Upper lobe of left lung (tissue), 6 donors: ENCODE results near the gene TMX2. TPM values are rescaled to one million over a fixed set of nuclear protein-coding genes. Genes with fewer than 3 reads are reported as not detected.
A peak's percentile ranks its signal among the peaks of the same experiment; 100 is the strongest.

ENCODE experiments used
- ATAC-seq, 2 donors: fragments of 200-7000 bp; cut with Tn5 transposase; one replicate each; pipeline ENCODE4 v1.9.1; 2022; ENCODE audit warnings: mild to moderate bottlenecking in 2 of 2, moderate library complexity in 2 of 2; ENCODE audit not compliant: low FRiP score in 2 of 2
- DNase-seq, 2 donors: peaks; one replicate each; pipeline ENCODE4 v3.0.0-alpha.2; 2019 to 2020
- H3K27ac ChIP-seq, 4 donors: fragments of 200-600 bp; sonication (generic); one replicate each; pipeline ENCODE4 v1.5.1; 2016 to 2019
- H3K27me3 ChIP-seq, 4 donors: fragments of 200-600 bp; sonication (generic); one replicate each; pipeline ENCODE4 v1.5.1; 2017 to 2019
- H3K36me3 ChIP-seq, 4 donors: fragments of 200-600 bp; sonication (generic); one replicate each; pipeline ENCODE4 v1.5.1; 2016 to 2019
- H3K4me1 ChIP-seq, 4 donors: fragments of 200-600 bp; sonication (generic); one replicate each; pipeline ENCODE4 v1.5.1; 2018 to 2019
- H3K4me3 ChIP-seq, 4 donors: fragments of 200-600 bp; sonication (generic); one replicate each; pipeline ENCODE4 v1.5.1; 2017 to 2019; ENCODE audit warnings: mild to moderate bottlenecking in 2 of 4, moderate library complexity in 1 of 4
- H3K9me3 ChIP-seq, 4 donors: fragments of 200-600 bp; sonication (generic); one replicate each; pipeline ENCODE4 v1.5.1; 2018 to 2019
- CTCF ChIP-seq, 6 experiments: fragments of 450-650 bp in 4 of 6; fragments of 200-600 bp in 2 of 6; sonication (generic) in 2 of 6; IDR thresholded peaks; one replicate each; pipeline ENCODE4 v1.5.1; 2016 to 2019; ENCODE audit warnings: antibody characterized with exemption in 6 of 6
- EP300 ChIP-seq, 4 donors: sonication (generic); formaldehyde crosslinking; IDR thresholded peaks; one replicate each; pipeline ENCODE4 v1.5.1; 2017; ENCODE audit warnings: antibody characterized with exemption in 4 of 4, control low read depth in 2 of 4
- POLR2A ChIP-seq, 4 donors: fragments of 450-650 bp; IDR thresholded peaks; one replicate each; pipeline ENCODE4 v1.5.1; 2016 to 2017; ENCODE audit warnings: antibody characterized with exemption in 4 of 4, mild to moderate bottlenecking in 2 of 4
- POLR2AphosphoS5 ChIP-seq, 2 donors: sonication (generic); formaldehyde crosslinking; IDR thresholded peaks; one replicate each; pipeline ENCODE4 v1.5.1; 2017; ENCODE audit warnings: antibody characterized with exemption in 2 of 2
- WGBS, 2 donors: methylation state at CpG; one replicate each; pipeline ENCODE4 v1.1.5; 2017 to 2018; 5-methylcytosine and 5-hydroxymethylcytosine counted together
- total RNA-seq, 6 donors: library from RNA; depleted of rRNA in 4 of 6; stranded (reverse); fragments of >200 nt in 4 of 6; gene quantifications; one replicate each; pipeline versions ENCODE4 v1.1.0 to v1.2.1, GENCODE V29; 2016 to 2021
- donor health status: DM: no; HTN: no; CAD: no; lungs with moderate emphysema.
- donor health status: DM: no; HTN: yes; CAD: no; lungs with severe emphysema.

TMX2 gene
- total RNA-seq, 6 donors from 2014 or later, result 16.2 to 67.3 (median 53.1) TPM

- ATAC-seq (peak; percentile 17 to 45), DNase-seq (peak in 1 of 2 donors; percentile 77)
- peaks cover 0 to 11% (median 5%) of the 10 kb centered on the region in 4 donors for H3K4me1 ChIP-seq
- no peak overlapping the region for H3K27ac ChIP-seq
- H3K9me3 ChIP-seq, result no peaks in the 10 kb centered on the region
- H3K36me3 ChIP-seq, result no peaks in the 10 kb centered on the region
- no peak for TF ChIP-seq EP300 (IDR thresholded peaks at IDR 0.05)
- no peak for TF ChIP-seq POLR2A (IDR thresholded peaks at IDR 0.05)
- TF ChIP-seq CTCF (IDR thresholded peaks at IDR 0.05), result no peak
- no peak for TF ChIP-seq POLR2AphosphoS5 (IDR thresholded peaks at IDR 0.05)
- H3K27me3 ChIP-seq, result no peaks in the 10 kb centered on the region
- 96 to 97% methylated on average over 30 of the region's 30 CpGs for WGBS, 2 donors
- no peak overlapping the region for H3K4me3 ChIP-seq
These were observed 40.6 kb downstream of the TMX2 start for GRCh38 chr11:57752954-57753353.

GRCh38 chr11:57758174-57758573, 45.8 kb downstream of the TMX2 start:
- Histone ChIP-seq H3K4me1 (no peaks in the 10 kb centered on the region), H3K36me3 (no peaks in the 10 kb centered on the region), H3K4me3 (no peak overlapping the region), H3K9me3 (no peaks in the 10 kb centered on the region), H3K27me3 (no peaks in the 10 kb centered on the region), H3K27ac (no peak overlapping the region)
- TF ChIP-seq CTCF (IDR thresholded peaks at IDR 0.05) (no peak), EP300 (IDR thresholded peaks at IDR 0.05) (no peak), POLR2A (IDR thresholded peaks at IDR 0.05) (no peak), POLR2AphosphoS5 (IDR thresholded peaks at IDR 0.05) (no peak)
- 87 to 94% methylated on average over 3 of the region's 3 CpGs for WGBS, 2 donors
- DNase-seq (no peak), ATAC-seq (no peak)

GRCh38 chr11:57761301-57762234, 49.2 kb downstream of the TMX2 start, which contains the start of gene CTNND1:
TSS of gene CTNND1 (plus strand) at chr11:57761802. CDS start at chr11:57791479, 29,677 bp downstream.
- ATAC-seq (peak; percentile 98 to 99), DNase-seq (peak in 1 of 2 donors; percentile 87)
- H3K4me1 ChIP-seq, result peaks cover 15 to 28% (median 22%) of the 10 kb centered on the region in 4 donors
- no peaks in the 10 kb centered on the region for H3K36me3 ChIP-seq
- H3K9me3 ChIP-seq, result no peaks in the 10 kb centered on the region
- WGBS, 2 donors, result 9 to 11% methylated on average over 13 of the region's 13 CpGs
- H3K27ac ChIP-seq, result peak within 1 kb of the TSS; percentile 84 to 92 (median 90)
- TF ChIP-seq POLR2A (IDR thresholded peaks at IDR 0.05) (peak in 3 of 4 donors; percentile 39 to 86 (median 76)), CTCF (IDR thresholded peaks at IDR 0.05) (peak in 1 of 6 experiments; percentile 8), EP300 (IDR thresholded peaks at IDR 0.05) (no peak), POLR2AphosphoS5 (IDR thresholded peaks at IDR 0.05) (peak; percentile 71 to 93)
- no peaks in the 10 kb centered on the region for H3K27me3 ChIP-seq
- peak within 1 kb of the TSS; percentile 44 to 75 (median 59) for H3K4me3 ChIP-seq

GRCh38 chr11:57762235-57762861, 50.0 kb downstream of the TMX2 start:
- H3K4me1 ChIP-seq, result peaks cover 15 to 34% (median 27%) of the 10 kb centered on the region in 4 donors
- no peak for DNase-seq
- H3K4me3 ChIP-seq, result peak overlapping the region; percentile 44 to 75 (median 59)
- H3K27ac ChIP-seq, result peak overlapping the region; percentile 84 to 92 (median 90)
- TF ChIP-seq CTCF (IDR thresholded peaks at IDR 0.05) (no peak), POLR2AphosphoS5 (IDR thresholded peaks at IDR 0.05) (no peak), EP300 (IDR thresholded peaks at IDR 0.05) (no peak), POLR2A (IDR thresholded peaks at IDR 0.05) (no peak)
- 3 to 9% methylated on average over 9 of the region's 9 CpGs for WGBS, 2 donors
- H3K36me3 ChIP-seq, result no peaks in the 10 kb centered on the region
- ATAC-seq, result peak in 1 of 2 donors; percentile 49
- H3K9me3 ChIP-seq, result no peaks in the 10 kb centered on the region
- no peaks in the 10 kb centered on the region for H3K27me3 ChIP-seq
